Activated T-cell treated with anti-CD3 and anti-CD28 coated beads for 1 hour (primary cell): ENCODE data around the gene COL6A3.

ENCODE experiments used
- DNase-seq: peaks from one replicate; pipeline ENCODE4 v3.0.0-alpha.2; 2020; ENCODE audit warnings: low read depth

The COL6A3 gene

GRCh38 chr2:237294460-237294859 is 119.5 kb downstream of the COL6A3 start:
- DNase-seq, result no peak

- no peak for DNase-seq
These were observed 120.0 kb downstream of the COL6A3 start for GRCh38 chr2:237293978-237294377.

GRCh38 chr2:237291138-237291792 is 122.7 kb downstream of the COL6A3 start:
- no peak for DNase-seq

GRCh38 chr2:237290261-237290660 is 123.7 kb downstream of the COL6A3 start:
- DNase-seq, result no peak

- no peak for DNase-seq
These were observed 124.8 kb downstream of the COL6A3 start for GRCh38 chr2:237289139-237289538.

GRCh38 chr2:237287872-237288271 is 126.1 kb downstream of the COL6A3 start:
- no peak for DNase-seq

GRCh38 chr2:237283131-237283928 is 130.6 kb downstream of the COL6A3 start:
- DNase-seq, result no peak

- no peak for DNase-seq
These were observed 131.3 kb downstream of the COL6A3 start for GRCh38 chr2:237282568-237283128.

GRCh38 chr2:237281836-237282306 is 132.1 kb downstream of the COL6A3 start:
- no peak for DNase-seq

- DNase-seq, result no peak
These were observed 133.0 kb downstream of the COL6A3 start for GRCh38 chr2:237280939-237281338.

GRCh38 chr2:237280229-237280628 is 133.7 kb downstream of the COL6A3 start:
- DNase-seq, result no peak

GRCh38 chr2:237279012-237279768 is 134.8 kb downstream of the COL6A3 start:
- no peak for DNase-seq

GRCh38 chr2:237278568-237278967 is 135.4 kb downstream of the COL6A3 start:
- DNase-seq, result no peak

GRCh38 chr2:237276716-237277490 is 137.1 kb downstream of the COL6A3 start:
- no peak for DNase-seq
